Measurements from ENCODE around the gene CYLD.

The CYLD gene

GRCh38 chr16:50739031-50739430 is 2.9 kb upstream of the CYLD start:
- Histone ChIP-seq H3K4me1 (peaks cover 5 to 58% (median 19%) of the 10 kb centered on the region in 10 experiments; a peak in 18 of 20 replicates), H3K9me3 (replicated peaks in 1 of 11) (no peaks in the 10 kb centered on the region), H3K9ac (no peak overlapping the region), H3K27me3 (peaks cover 0 to 21% (median 18%) of the 10 kb centered on the region in 11 experiments; a peak in 16 of 22 replicates), H4K20me1 (peaks cover 0 to 11% (median 0%) of the 10 kb centered on the region in 11 experiments; a peak in 4 of 22 replicates), H3K4me3 (no peak overlapping the region), H3K4me2 (no peak overlapping the region), H3K36me3 (peaks cover 0 to under 1% (median 0%) of the 10 kb centered on the region in 11 experiments; a peak in 1 of 22 replicates), H3K27ac (no peak overlapping the region)
- no peak for TF ChIP-seq Cebpa-rat (IDR thresholded peaks at IDR 0.05)

- H4K20me1 ChIP-seq: peaks cover 0 to 16% (median 0%) of the 10 kb centered on the region in 11 experiments; a peak in 5 of 22 replicates
- no peaks in the 10 kb centered on the region for H3K9me3 ChIP-seq (replicated peaks in 1 of 11)
- no peak for TF ChIP-seq Cebpa-rat (IDR thresholded peaks at IDR 0.05)
- H3K4me3 ChIP-seq: no peak overlapping the region
- H3K4me1 ChIP-seq: peaks cover 5 to 67% (median 19%) of the 10 kb centered on the region in 10 experiments; a peak in 18 of 20 replicates
- H3K27me3 ChIP-seq: peaks cover 0 to 23% (median 19%) of the 10 kb centered on the region in 11 experiments; a peak in 16 of 22 replicates
- H3K4me2 ChIP-seq: peak overlapping the region in 4 of 11 experiments; percentile 69 to 76 (median 74); a peak in 7 of 22 replicates
- peaks cover 0 to 12% (median 0%) of the 10 kb centered on the region in 11 experiments; a peak in 5 of 22 replicates for H3K36me3 ChIP-seq
- no peak overlapping the region for H3K9ac ChIP-seq
- H3K27ac ChIP-seq: peak overlapping the region in 2 of 11 experiments; percentile 50 to 95; a peak in 3 of 22 replicates
Measured at GRCh38 chr16:50740736-50741135, 1.1 kb upstream of the CYLD start.

DNA sequence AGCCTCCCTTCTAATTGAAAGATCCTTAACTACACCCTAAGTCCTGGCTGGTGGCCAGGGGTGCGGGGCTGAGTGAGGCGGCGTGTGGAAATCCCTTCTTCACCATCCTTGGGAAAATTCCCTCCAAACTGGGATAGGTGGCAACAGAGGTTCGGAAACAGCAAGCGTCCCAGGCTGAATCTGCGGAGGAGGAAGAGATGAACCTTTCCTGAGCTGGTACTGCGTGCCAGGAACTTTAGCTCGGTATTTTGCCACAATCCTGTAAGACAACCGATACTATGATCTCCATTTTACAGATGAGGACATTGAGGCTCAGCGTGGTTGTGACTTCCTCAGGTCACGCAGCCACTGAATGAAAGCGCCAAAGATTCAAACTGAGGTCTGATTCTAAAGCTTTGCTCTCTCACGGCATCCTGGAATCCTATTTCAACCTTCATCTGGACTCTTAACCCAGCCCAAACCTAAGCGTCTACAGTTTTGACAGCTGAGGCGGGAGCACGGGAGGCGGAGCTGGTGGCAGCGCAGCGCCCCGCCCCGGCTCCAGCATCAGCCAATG is 583 bp upstream of the CYLD start:
- Histone ChIP-seq H3K27me3 (peaks cover 0 to 23% (median 19%) of the 10 kb centered on the region in 11 experiments; a peak in 16 of 22 replicates), H3K4me2 (peak overlapping the region; percentile 33 to 84 (median 59); a peak in 21 of 22 replicates), H3K9me3 (replicated peaks in 1 of 11) (no peaks in the 10 kb centered on the region), H3K27ac (peak overlapping the region in 4 of 11 experiments; percentile 8 to 95 (median 33); a peak in 6 of 22 replicates), H3K36me3 (peaks cover 0 to 18% (median 0%) of the 10 kb centered on the region in 11 experiments; a peak in 7 of 22 replicates), H4K20me1 (peaks cover 0 to 11% (median 0%) of the 10 kb centered on the region in 11 experiments; a peak in 4 of 22 replicates), H3K9ac (peak overlapping the region in 2 of 11 experiments; percentile 15 to 24; a peak in 1 of 22 replicates), H3K4me3 (peak overlapping the region in 9 of 10 experiments; percentile 9 to 94 (median 43); a peak in 13 of 20 replicates), H3K4me1 (peaks cover 5 to 67% (median 17%) of the 10 kb centered on the region in 10 experiments; a peak in 18 of 20 replicates)
- TF ChIP-seq Cebpa-rat (IDR thresholded peaks at IDR 0.05): no peak

GRCh38 chr16:50742576-50743200 is 802 bp downstream of the CYLD start:
- Histone ChIP-seq H3K27me3 (peaks cover 0 to 23% (median 19%) of the 10 kb centered on the region in 11 experiments; a peak in 16 of 22 replicates), H3K9me3 (replicated peaks in 1 of 11) (no peaks in the 10 kb centered on the region), H3K4me1 (peaks cover 14 to 63% (median 26%) of the 10 kb centered on the region in 10 experiments), H3K27ac (peak overlapping the region; percentile 53 to 96 (median 83)), H3K4me3 (peak overlapping the region; percentile 83 to 94 (median 88)), H3K9ac (peak overlapping the region; percentile 80 to 98 (median 86)), H3K4me2 (peak overlapping the region; percentile 81 to 98 (median 86)), H3K36me3 (peaks cover 0 to 19% (median 0%) of the 10 kb centered on the region in 11 experiments; a peak in 7 of 22 replicates), H4K20me1 (peaks cover 0 to 8% (median 0%) of the 10 kb centered on the region in 11 experiments; a peak in 4 of 22 replicates)
- TF ChIP-seq Cebpa-rat (IDR thresholded peaks at IDR 0.05): no peak

- Histone ChIP-seq H3K9me3 (replicated peaks in 1 of 11) (no peaks in the 10 kb centered on the region), H3K4me2 (peak overlapping the region in 8 of 11 experiments; percentile 60 to 98 (median 86); a peak in 15 of 22 replicates), H3K27ac (no peak overlapping the region), H3K9ac (peak overlapping the region in 1 of 11 experiments; percentile 17; a peak in 1 of 22 replicates), H4K20me1 (peaks cover 0 to 16% (median 0%) of the 10 kb centered on the region in 11 experiments; a peak in 4 of 22 replicates), H3K27me3 (peaks cover 0 to 23% (median 19%) of the 10 kb centered on the region in 11 experiments; a peak in 16 of 22 replicates), H3K4me1 (peaks cover 15 to 61% (median 28%) of the 10 kb centered on the region in 10 experiments), H3K36me3 (peaks cover 0 to 25% (median 0%) of the 10 kb centered on the region in 11 experiments; a peak in 8 of 22 replicates), H3K4me3 (peak overlapping the region in 2 of 10 experiments; percentile 90 to 94; a peak in 3 of 20 replicates)
- TF ChIP-seq Cebpa-rat (IDR thresholded peaks at IDR 0.05): no peak
Measured at GRCh38 chr16:50743581-50744225, 1.8 kb downstream of the CYLD start.

GRCh38 chr16:50744881-50745280 is 3.0 kb downstream of the CYLD start:
- Histone ChIP-seq H3K9ac (peak overlapping the region in 1 of 11 experiments; percentile 13; a peak in 1 of 22 replicates), H3K27me3 (peaks cover 0 to 23% (median 19%) of the 10 kb centered on the region in 11 experiments; a peak in 16 of 22 replicates), H3K4me1 (peaks cover 15 to 59% (median 28%) of the 10 kb centered on the region in 10 experiments), H3K27ac (no peak overlapping the region), H3K36me3 (peaks cover 0 to 35% (median 4%) of the 10 kb centered on the region in 11 experiments; a peak in 11 of 22 replicates), H3K4me3 (no peak overlapping the region), H3K9me3 (replicated peaks in 1 of 11) (no peaks in the 10 kb centered on the region), H4K20me1 (peaks cover 0 to 25% (median 0%) of the 10 kb centered on the region in 11 experiments; a peak in 4 of 22 replicates), H3K4me2 (peak overlapping the region in 3 of 11 experiments; percentile 82 to 98 (median 85); a peak in 6 of 22 replicates)
- TF ChIP-seq Cebpa-rat (IDR thresholded peaks at IDR 0.05): no peak

DNA sequence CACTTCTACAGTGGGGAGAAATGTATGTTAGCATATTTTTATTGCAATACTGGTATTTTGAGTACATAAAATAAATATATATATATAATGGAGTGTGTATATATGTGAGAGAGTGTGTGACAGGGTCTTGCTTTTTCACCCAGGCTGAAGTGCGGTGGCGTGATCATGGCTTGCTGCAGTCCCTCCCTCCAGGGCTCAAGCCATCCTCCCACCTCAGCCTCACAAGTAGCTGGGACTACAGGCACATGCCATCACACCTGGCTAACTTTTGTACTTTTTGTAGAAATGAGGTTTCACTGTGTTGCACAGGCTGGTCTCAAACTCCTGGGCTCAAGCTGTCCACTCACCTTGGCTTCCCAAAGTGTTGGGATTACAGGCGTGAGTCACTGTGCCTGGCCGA is 4.1 kb downstream of the CYLD start:
- Histone ChIP-seq H3K4me2 (no peak overlapping the region), H4K20me1 (peaks cover 0 to 30% (median 0%) of the 10 kb centered on the region in 11 experiments; a peak in 4 of 22 replicates), H3K27me3 (peaks cover 0 to 23% (median 19%) of the 10 kb centered on the region in 11 experiments; a peak in 16 of 22 replicates), H3K9ac (no peak overlapping the region), H3K36me3 (peaks cover 0 to 43% (median 8%) of the 10 kb centered on the region in 11 experiments; a peak in 11 of 22 replicates), H3K4me3 (no peak overlapping the region), H3K4me1 (peaks cover 15 to 53% (median 28%) of the 10 kb centered on the region in 10 experiments), H3K27ac (no peak overlapping the region), H3K9me3 (replicated peaks in 1 of 11) (no peaks in the 10 kb centered on the region)
- TF ChIP-seq Cebpa-rat (IDR thresholded peaks at IDR 0.05): no peak
